ENCODE measurements around the gene RBM27. TPM values are rescaled to one million over a fixed set of nuclear protein-coding genes. Genes with fewer than 3 reads are reported as not detected.

RBM27 gene
- total RNA-seq (2022; extraction: Qiagen RNA extraction) = 9.8 to 13.7 TPM (median 10.7 TPM) in 5 replicates

GRCh38 chr5:146203011-146203871, at the start of gene RBM27:
TSS of gene RBM27 (plus strand) at chr5:146203605. CDS start at chr5:146203766, 161 bp downstream.

Other genes with a start within 250 kb of the RBM27 start
- 0.14 to 0.30 TPM in 2 of 5 replicates, not detected in the others for gene PLAC8L1, start 98.0 kb upstream of the RBM27 start, total RNA-seq (2022; extraction: Qiagen RNA extraction)
- 44.8 to 58.0 TPM (median 48.9 TPM) in 5 replicates for gene LARS1, start 21.0 kb upstream of the RBM27 start, total RNA-seq (2022; extraction: Qiagen RNA extraction)
- gene POU4F3, start 135.2 kb downstream of the RBM27 start, total RNA-seq (2022; extraction: Qiagen RNA extraction) = 0.07 to 0.10 TPM (median 0.08 TPM) in 5 replicates
- gene TCERG1, start 243.7 kb downstream of the RBM27 start, total RNA-seq (2022; extraction: Qiagen RNA extraction) = 36.1 to 47.5 TPM (median 42.3 TPM) in 5 replicates